ENCODE results near the gene RASL11B.

The RASL11B gene

GRCh38 chr4:52862639-52863161 is 583 bp downstream of the RASL11B start:
- H4K20me1 ChIP-seq, result no peaks in the 10 kb centered on the region
- H3K36me3 ChIP-seq, result peaks cover 7% of the 10 kb centered on the region; the same call in 1 of the 2 replicates
- no peak overlapping the region for H3K27ac ChIP-seq
- H3K9ac ChIP-seq, result 0 out of 2 replicates have a peak overlapping the region, but pooled peaks have one; percentile 70
- H3K27me3 ChIP-seq, result peaks cover 37% of the 10 kb centered on the region
- TF ChIP-seq Cebpa-rat (IDR thresholded peaks at IDR 0.05), result no peak
- H3K4me1 ChIP-seq, result peaks cover 16% of the 10 kb centered on the region
- peak overlapping the region; percentile 69 for H3K4me3 ChIP-seq
- peak overlapping the region; percentile 95 for H3K4me2 ChIP-seq
- H3K9me3 ChIP-seq, result peaks cover 34% of the 10 kb centered on the region

GRCh38 chr4:52863324-52863723 is 1.2 kb downstream of the RASL11B start:
- H3K4me2 ChIP-seq, result no peak overlapping the region
- no peak overlapping the region for H3K9ac ChIP-seq
- peaks cover 7% of the 10 kb centered on the region; the same call in 1 of the 2 replicates for H3K36me3 ChIP-seq
- H3K27ac ChIP-seq, result no peak overlapping the region
- peaks cover 16% of the 10 kb centered on the region for H3K4me1 ChIP-seq
- H3K9me3 ChIP-seq, result peaks cover 28% of the 10 kb centered on the region
- H3K4me3 ChIP-seq, result no peak overlapping the region
- H4K20me1 ChIP-seq, result no peaks in the 10 kb centered on the region
- TF ChIP-seq Cebpa-rat (IDR thresholded peaks at IDR 0.05), result no peak
- H3K27me3 ChIP-seq, result peaks cover 37% of the 10 kb centered on the region

GRCh38 chr4:52864793-52865192 is 2.7 kb downstream of the RASL11B start:
- H3K9me3 ChIP-seq, result peaks cover 21% of the 10 kb centered on the region
- peaks cover 33% of the 10 kb centered on the region for H3K27me3 ChIP-seq
- H3K4me1 ChIP-seq, result peaks cover 16% of the 10 kb centered on the region
- H3K4me3 ChIP-seq, result no peak overlapping the region
- no peak overlapping the region for H3K9ac ChIP-seq
- no peak for TF ChIP-seq Cebpa-rat (IDR thresholded peaks at IDR 0.05)
- no peaks in the 10 kb centered on the region for H4K20me1 ChIP-seq
- H3K36me3 ChIP-seq, result peaks cover 7% of the 10 kb centered on the region; the same call in 1 of the 2 replicates
- no peak overlapping the region for H3K4me2 ChIP-seq
- H3K27ac ChIP-seq, result no peak overlapping the region

GRCh38 chr4:52865300-52865699 is 3.2 kb downstream of the RASL11B start:
- Histone ChIP-seq H3K27me3 (peaks cover 28% of the 10 kb centered on the region), H3K27ac (no peak overlapping the region), H3K4me2 (no peak overlapping the region), H3K36me3 (peaks cover 7% of the 10 kb centered on the region; the same call in 1 of the 2 replicates), H3K9me3 (peaks cover 21% of the 10 kb centered on the region), H3K4me1 (peaks cover 16% of the 10 kb centered on the region), H4K20me1 (no peaks in the 10 kb centered on the region), H3K4me3 (no peak overlapping the region), H3K9ac (no peak overlapping the region)
- no peak for TF ChIP-seq Cebpa-rat (IDR thresholded peaks at IDR 0.05)

- TF ChIP-seq Cebpa-rat (IDR thresholded peaks at IDR 0.05), result no peak
- Histone ChIP-seq H3K9ac (no peak overlapping the region), H3K4me1 (peaks cover 9% of the 10 kb centered on the region), H3K27me3 (peaks cover 14% of the 10 kb centered on the region), H4K20me1 (no peaks in the 10 kb centered on the region), H3K4me3 (no peak overlapping the region), H3K4me2 (no peak overlapping the region), H3K9me3 (peaks cover 15% of the 10 kb centered on the region), H3K27ac (no peak overlapping the region), H3K36me3 (peaks cover 11% of the 10 kb centered on the region; the same call in 1 of the 2 replicates)
Measured at GRCh38 chr4:52866734-52867133, 4.6 kb downstream of the RASL11B start.

- H4K20me1 ChIP-seq, result no peaks in the 10 kb centered on the region
- H3K9me3 ChIP-seq, result peaks cover 10% of the 10 kb centered on the region
- peaks cover 11% of the 10 kb centered on the region; the same call in 1 of the 2 replicates for H3K36me3 ChIP-seq
- H3K9ac ChIP-seq, result no peak overlapping the region
- no peak overlapping the region for H3K27ac ChIP-seq
- H3K4me3 ChIP-seq, result no peak overlapping the region
- TF ChIP-seq Cebpa-rat (IDR thresholded peaks at IDR 0.05), result no peak
- no peak overlapping the region for H3K4me2 ChIP-seq
- H3K27me3 ChIP-seq, result peaks cover 9% of the 10 kb centered on the region
- peaks cover 7% of the 10 kb centered on the region for H3K4me1 ChIP-seq
Measured at GRCh38 chr4:52867163-52867562, 5.0 kb downstream of the RASL11B start.

- Histone ChIP-seq H3K9me3 (0 out of 2 replicates have a peak, but pooled peaks cover under 1% of the 10 kb centered on the region), H3K27me3 (no peaks in the 10 kb centered on the region; the same call in 1 of the 2 replicates), H3K9ac (no peak overlapping the region), H3K4me1 (no peaks in the 10 kb centered on the region), H3K4me2 (no peak overlapping the region), H3K36me3 (peaks cover 11% of the 10 kb centered on the region; the same call in 1 of the 2 replicates), H3K27ac (no peak overlapping the region), H4K20me1 (no peaks in the 10 kb centered on the region), H3K4me3 (no peak overlapping the region)
- no peak for TF ChIP-seq Cebpa-rat (IDR thresholded peaks at IDR 0.05)
Measured at GRCh38 chr4:52868133-52868532, 6.0 kb downstream of the RASL11B start.

GRCh38 chr4:52869196-52869595 is 7.1 kb downstream of the RASL11B start:
- no peaks in the 10 kb centered on the region for H3K27me3 ChIP-seq
- H3K4me2 ChIP-seq, result no peak overlapping the region
- TF ChIP-seq Cebpa-rat (IDR thresholded peaks at IDR 0.05), result no peak
- H3K9ac ChIP-seq, result no peak overlapping the region
- peaks cover 11% of the 10 kb centered on the region; the same call in 1 of the 2 replicates for H3K36me3 ChIP-seq
- H3K4me1 ChIP-seq, result no peaks in the 10 kb centered on the region
- H4K20me1 ChIP-seq, result no peaks in the 10 kb centered on the region
- H3K4me3 ChIP-seq, result no peak overlapping the region
- H3K27ac ChIP-seq, result no peak overlapping the region
- no peaks in the 10 kb centered on the region for H3K9me3 ChIP-seq

GRCh38 chr4:52869656-52870055 is 7.5 kb downstream of the RASL11B start:
- Histone ChIP-seq H3K4me1 (no peaks in the 10 kb centered on the region), H3K27ac (no peak overlapping the region), H3K27me3 (no peaks in the 10 kb centered on the region)

GRCh38 chr4:52870225-52870624 is 8.1 kb downstream of the RASL11B start:
- Histone ChIP-seq H3K4me3 (no peak overlapping the region), H3K9me3 (no peaks in the 10 kb centered on the region), H3K9ac (no peak overlapping the region), H3K27me3 (no peaks in the 10 kb centered on the region), H3K27ac (no peak overlapping the region), H3K4me2 (no peak overlapping the region), H3K4me1 (no peaks in the 10 kb centered on the region), H4K20me1 (no peaks in the 10 kb centered on the region), H3K36me3 (peaks cover 10% of the 10 kb centered on the region; the same call in 1 of the 2 replicates)
- TF ChIP-seq Cebpa-rat (IDR thresholded peaks at IDR 0.05), result no peak

More at GRCh38 chr4:52869656-52870055, 7.5 kb downstream of the RASL11B start:
- no peak for TF ChIP-seq Cebpa-rat (IDR thresholded peaks at IDR 0.05)
- Histone ChIP-seq H3K9me3 (no peaks in the 10 kb centered on the region), H4K20me1 (no peaks in the 10 kb centered on the region), H3K4me3 (no peak overlapping the region), H3K4me2 (no peak overlapping the region), H3K9ac (no peak overlapping the region), H3K36me3 (peaks cover 11% of the 10 kb centered on the region; the same call in 1 of the 2 replicates)

Measured in BLaER1 (cell line).